ENCODE results near the gene MRPS24. TPM values are rescaled to one million over a fixed set of nuclear protein-coding genes. Genes with fewer than 3 reads are reported as not detected.

MRPS24 gene
- total RNA-seq, 1 donor from 2014 or later: 168 TPM

GRCh38 chr7:43855176-43855575, 14.1 kb downstream of the MRPS24 start:
- DNase-seq (ENCODE audit: low read depth): no peak
- no peak for TF ChIP-seq CTCF (IDR thresholded peaks at IDR 0.05; ENCODE audit: insufficient read depth, low read length, poor library complexity, severe bottlenecking)
- Histone ChIP-seq H3K27me3 (ENCODE audit: control insufficient read depth, insufficient read depth, low read length) (no peaks in the 10 kb centered on the region), H3K36me3 (ENCODE audit: control insufficient read depth, insufficient read depth, low read length) (no peaks in the 10 kb centered on the region), H3K4me3 (ENCODE audit: low read depth, low read length) (no peak overlapping the region)

GRCh38 chr7:43851805-43852204, 17.5 kb downstream of the MRPS24 start:
- DNase-seq (ENCODE audit: low read depth): no peak

GRCh38 chr7:43850348-43851116, 18.8 kb downstream of the MRPS24 start:
- no peak for TF ChIP-seq CTCF (IDR thresholded peaks at IDR 0.05; ENCODE audit: insufficient read depth, low read length, poor library complexity, severe bottlenecking)
- no peaks in the 10 kb centered on the region for H3K27me3 ChIP-seq (ENCODE audit: control insufficient read depth, insufficient read depth, low read length)
- H3K4me3 ChIP-seq (ENCODE audit: low read depth, low read length): no peak overlapping the region
- no peak for DNase-seq (ENCODE audit: low read depth)
- no peaks in the 10 kb centered on the region for H3K36me3 ChIP-seq (ENCODE audit: control insufficient read depth, insufficient read depth, low read length)

More at GRCh38 chr7:43851805-43852204, 17.5 kb downstream of the MRPS24 start:
- no peak for TF ChIP-seq CTCF (IDR thresholded peaks at IDR 0.05; ENCODE audit: insufficient read depth, low read length, poor library complexity, severe bottlenecking)
- no peaks in the 10 kb centered on the region for H3K36me3 ChIP-seq (ENCODE audit: control insufficient read depth, insufficient read depth, low read length)
- no peak overlapping the region for H3K4me3 ChIP-seq (ENCODE audit: low read depth, low read length)
- H3K27me3 ChIP-seq (ENCODE audit: control insufficient read depth, insufficient read depth, low read length): no peaks in the 10 kb centered on the region

- no peak for TF ChIP-seq CTCF (IDR thresholded peaks at IDR 0.05; ENCODE audit: insufficient read depth, low read length, poor library complexity, severe bottlenecking)
- no peak overlapping the region for H3K4me3 ChIP-seq (ENCODE audit: low read depth, low read length)
- no peaks in the 10 kb centered on the region for H3K27me3 ChIP-seq (ENCODE audit: control insufficient read depth, insufficient read depth, low read length)
- H3K36me3 ChIP-seq (ENCODE audit: control insufficient read depth, insufficient read depth, low read length): no peaks in the 10 kb centered on the region
- no peak for DNase-seq (ENCODE audit: low read depth)
Observed at GRCh38 chr7:43849047-43849446, 20.3 kb downstream of the MRPS24 start.

- no peak overlapping the region for H3K4me3 ChIP-seq (ENCODE audit: low read depth, low read length)
- no peaks in the 10 kb centered on the region for H3K27me3 ChIP-seq (ENCODE audit: control insufficient read depth, insufficient read depth, low read length)
- no peak for TF ChIP-seq CTCF (IDR thresholded peaks at IDR 0.05; ENCODE audit: insufficient read depth, low read length, poor library complexity, severe bottlenecking)
- DNase-seq (ENCODE audit: low read depth): no peak
- no peaks in the 10 kb centered on the region for H3K36me3 ChIP-seq (ENCODE audit: control insufficient read depth, insufficient read depth, low read length)
Observed at GRCh38 chr7:43847496-43847895, 21.8 kb downstream of the MRPS24 start.

- H3K27me3 ChIP-seq (ENCODE audit: control insufficient read depth, insufficient read depth, low read length): no peaks in the 10 kb centered on the region
- no peaks in the 10 kb centered on the region for H3K36me3 ChIP-seq (ENCODE audit: control insufficient read depth, insufficient read depth, low read length)
- DNase-seq (ENCODE audit: low read depth): no peak
- TF ChIP-seq CTCF (IDR thresholded peaks at IDR 0.05; ENCODE audit: insufficient read depth, low read length, poor library complexity, severe bottlenecking): no peak
- no peak overlapping the region for H3K4me3 ChIP-seq (ENCODE audit: low read depth, low read length)
Observed at GRCh38 chr7:43844662-43845061, 24.7 kb downstream of the MRPS24 start.
